WTC11 (cell line): Measurements from ENCODE around the gene RHBDD1. TPM values are rescaled to one million over a fixed set of nuclear protein-coding genes. Genes with fewer than 3 reads are reported as not detected.

Experiments
- ATAC-seq: fragments of 200-7000 bp; cut with Tn5 transposase; 2 replicates; pipeline ENCODE4 v1.10.0; 2021; ENCODE audit warnings: mild to moderate bottlenecking, moderate library complexity
- CTCF ChIA-PET: fragments of 300-600 bp; sonication (Branson Sonifier 250); formaldehyde crosslinking; loops from one replicate; lab custom pipeline; 2021; ENCODE audit warnings: antibody characterized with exemption; lab: Charles Lee
- POLR2A ChIA-PET: fragments of 350-600 bp; sonication (Branson Sonifier 250); formaldehyde crosslinking; loops from one replicate; lab custom pipeline; 2021; ENCODE audit warnings: antibody characterized with exemption; lab: Charles Lee
- DNase-seq: peaks from one replicate; pipeline ENCODE4 v3.0.0; 2021; ENCODE audit warnings: low spot score
- H3K27ac Mint-ChIP-seq: 2 replicates; pipeline ENCODE4 v1.8.0; 2021; ENCODE audit warnings: mixed read lengths
- H3K27me3 Mint-ChIP-seq: 2 replicates; pipeline ENCODE4 v1.8.0; 2021; ENCODE audit warnings: low read depth, mild to moderate bottlenecking, moderate library complexity, mixed read lengths
- H3K36me3 Mint-ChIP-seq: 2 replicates; pipeline ENCODE4 v1.8.0; 2021; ENCODE audit warnings: mixed read lengths
- H3K4me1 Mint-ChIP-seq: 2 replicates; pipeline ENCODE4 v1.8.0; 2022; ENCODE audit warnings: mixed read lengths
- H3K4me3 Mint-ChIP-seq: 2 replicates; pipeline ENCODE4 v1.8.0; 2021; ENCODE audit warnings: mild to moderate bottlenecking, moderate library complexity, mixed read lengths
- H3K9me3 Mint-ChIP-seq: 2 replicates; pipeline ENCODE4 v1.8.0; 2021; ENCODE audit warnings: mixed read lengths
- CREM ChIP-seq: sonication (generic); formaldehyde crosslinking; IDR thresholded peaks from 2 replicates; pipeline ENCODE4 v1.8.1; 2022; ENCODE audit warnings: mild to moderate bottlenecking, missing genetic modification reagents, moderate library complexity
- ESRRA ChIP-seq: sonication (generic); formaldehyde crosslinking; IDR thresholded peaks from 2 replicates; pipeline ENCODE4 v1.8.1; 2022; ENCODE audit warnings: mild to moderate bottlenecking, missing genetic modification reagents, borderline replicate concordance
- ETV6 ChIP-seq: sonication (generic); formaldehyde crosslinking; IDR thresholded peaks from 2 replicates; pipeline ENCODE4 v1.8.1; 2022; ENCODE audit warnings: mild to moderate bottlenecking, missing genetic modification reagents
- MXD4 ChIP-seq: fragments of 250-450 bp; sonication (Bioruptor Pico); IDR thresholded peaks from 2 replicates; pipeline ENCODE4 v1.8.0; 2021; ENCODE audit warnings: mild to moderate bottlenecking, moderate library complexity, borderline replicate concordance
- NR2C2 ChIP-seq: sonication (generic); formaldehyde crosslinking; IDR thresholded peaks from 2 replicates; pipeline ENCODE4 v1.8.0; 2022; ENCODE audit warnings: mild to moderate bottlenecking, missing genetic modification reagents
- OVOL2 ChIP-seq: fragments of 250-450 bp; sonication (Bioruptor Pico); IDR thresholded peaks from 2 replicates; pipeline ENCODE4 v1.9.0; 2021; ENCODE audit warnings: mild to moderate bottlenecking, borderline replicate concordance
- RORB ChIP-seq: fragments of 250-450 bp; sonication (Bioruptor Pico); IDR thresholded peaks from 2 replicates; pipeline ENCODE4 v1.9.0; 2021; ENCODE audit warnings: mild to moderate bottlenecking
- SP1 ChIP-seq: sonication (generic); formaldehyde crosslinking; conservative IDR thresholded peaks from 2 replicates; pipeline ENCODE4 v1.8.1; 2022; ENCODE audit warnings: missing genetic modification reagents
- ZNF121 ChIP-seq: sonication (generic); formaldehyde crosslinking; IDR thresholded peaks from 2 replicates; pipeline ENCODE4 v1.8.0; 2023; ENCODE audit warnings: missing genetic modification reagents
- ZNF138 ChIP-seq: sonication (generic); formaldehyde crosslinking; conservative IDR thresholded peaks from 2 replicates; pipeline ENCODE4 v1.8.1; 2022; ENCODE audit warnings: mild to moderate bottlenecking, moderate library complexity, missing genetic modification reagents
- total RNA-seq: library from RNA; stranded (reverse); gene quantifications from 3 replicates; pipeline ENCODE4 v1.2.3, GENCODE V29; 2021
- TF ChIP-seq, protein P1 (sequence below): fragments of 250-450 bp; sonication (Bioruptor Pico); IDR thresholded peaks from 2 replicates; pipeline ENCODE4 v1.9.0; 2021; ENCODE audit warnings: moderate library complexity, mild to moderate bottlenecking, inconsistent platforms, borderline replicate concordance
- TF ChIP-seq, protein P2 (sequence below): sonication (generic); formaldehyde crosslinking; IDR thresholded peaks from 2 replicates; pipeline ENCODE4 v1.8.1; 2023; ENCODE audit warnings: mild to moderate bottlenecking, moderate library complexity, missing genetic modification reagents
- TF ChIP-seq, protein P3 (sequence below): sonication (generic); formaldehyde crosslinking; IDR thresholded peaks from 2 replicates; pipeline ENCODE4 v1.8.0; 2022; ENCODE audit warnings: missing genetic modification reagents
- TF ChIP-seq, protein P4 (sequence below): sonication (generic); formaldehyde crosslinking; IDR thresholded peaks from 2 replicates; pipeline ENCODE4 v1.8.1; 2023; ENCODE audit warnings: mild to moderate bottlenecking, missing genetic modification reagents
- TF ChIP-seq, protein P5 (sequence below): sonication (generic); formaldehyde crosslinking; IDR thresholded peaks from 2 replicates; pipeline ENCODE4 v1.8.0; 2023; ENCODE audit warnings: missing genetic modification reagents, mild to moderate bottlenecking, borderline replicate concordance
- TF ChIP-seq, protein P6 (sequence below): sonication (generic); formaldehyde crosslinking; IDR thresholded peaks from 2 replicates; pipeline ENCODE4 v1.8.1; 2023; ENCODE audit warnings: mild to moderate bottlenecking, missing genetic modification reagents, moderate library complexity
- TF ChIP-seq, protein P7 (sequence below): sonication (generic); formaldehyde crosslinking; IDR thresholded peaks from 2 replicates; pipeline ENCODE4 v1.8.1; 2023; ENCODE audit warnings: mild to moderate bottlenecking, missing genetic modification reagents, borderline replicate concordance

RHBDD1 gene
- total RNA-seq, 1 experiment from 2014 or later = 25.7 TPM

DNA sequence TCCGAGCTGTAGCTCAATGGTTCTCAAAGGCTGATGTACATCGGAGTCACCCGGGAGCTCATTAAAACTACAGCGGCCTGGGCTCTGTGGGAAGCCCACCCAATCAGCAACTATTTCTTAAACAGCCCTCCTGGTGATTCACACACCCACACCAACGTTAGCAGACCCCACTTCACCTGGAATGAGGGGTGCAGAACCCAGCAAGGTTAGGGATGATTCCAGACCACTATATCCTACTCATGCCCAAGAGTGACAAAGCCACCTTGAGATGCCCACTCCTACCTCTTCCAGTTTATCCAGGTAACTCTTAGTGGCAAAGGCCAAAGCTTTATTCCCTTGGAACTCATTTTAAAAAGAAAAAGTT lies 149.7 kb downstream of the RHBDD1 start (continued):
- TF ChIP-seq, protein P1, sequence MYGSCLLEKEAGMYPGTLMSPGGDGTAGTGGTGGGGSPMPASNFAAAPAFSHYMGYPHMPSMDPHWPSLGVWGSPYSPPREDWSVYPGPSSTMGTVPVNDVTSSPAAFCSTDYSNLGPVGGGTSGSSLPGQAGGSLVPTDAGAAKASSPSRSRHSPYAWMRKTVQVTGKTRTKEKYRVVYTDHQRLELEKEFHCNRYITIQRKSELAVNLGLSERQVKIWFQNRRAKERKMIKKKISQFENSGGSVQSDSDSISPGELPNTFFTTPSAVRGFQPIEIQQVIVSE (CRISPR knock-in tag) = no peak
- TF ChIP-seq, protein P2, sequence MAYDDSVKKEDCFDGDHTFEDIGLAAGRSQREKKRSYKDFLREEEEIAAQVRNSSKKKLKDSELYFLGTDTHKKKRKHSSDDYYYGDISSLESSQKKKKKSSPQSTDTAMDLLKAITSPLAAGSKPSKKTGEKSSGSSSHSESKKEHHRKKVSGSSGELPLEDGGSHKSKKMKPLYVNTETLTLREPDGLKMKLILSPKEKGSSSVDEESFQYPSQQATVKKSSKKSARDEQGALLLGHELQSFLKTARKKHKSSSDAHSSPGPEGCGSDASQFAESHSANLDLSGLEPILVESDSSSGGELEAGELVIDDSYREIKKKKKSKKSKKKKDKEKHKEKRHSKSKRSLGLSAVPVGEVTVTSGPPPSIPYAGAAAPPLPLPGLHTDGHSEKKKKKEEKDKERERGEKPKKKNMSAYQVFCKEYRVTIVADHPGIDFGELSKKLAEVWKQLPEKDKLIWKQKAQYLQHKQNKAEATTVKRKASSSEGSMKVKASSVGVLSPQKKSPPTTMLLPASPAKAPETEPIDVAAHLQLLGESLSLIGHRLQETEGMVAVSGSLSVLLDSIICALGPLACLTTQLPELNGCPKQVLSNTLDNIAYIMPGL (CRISPR knock-in tag) = no peak
- TF ChIP-seq, protein P3, sequence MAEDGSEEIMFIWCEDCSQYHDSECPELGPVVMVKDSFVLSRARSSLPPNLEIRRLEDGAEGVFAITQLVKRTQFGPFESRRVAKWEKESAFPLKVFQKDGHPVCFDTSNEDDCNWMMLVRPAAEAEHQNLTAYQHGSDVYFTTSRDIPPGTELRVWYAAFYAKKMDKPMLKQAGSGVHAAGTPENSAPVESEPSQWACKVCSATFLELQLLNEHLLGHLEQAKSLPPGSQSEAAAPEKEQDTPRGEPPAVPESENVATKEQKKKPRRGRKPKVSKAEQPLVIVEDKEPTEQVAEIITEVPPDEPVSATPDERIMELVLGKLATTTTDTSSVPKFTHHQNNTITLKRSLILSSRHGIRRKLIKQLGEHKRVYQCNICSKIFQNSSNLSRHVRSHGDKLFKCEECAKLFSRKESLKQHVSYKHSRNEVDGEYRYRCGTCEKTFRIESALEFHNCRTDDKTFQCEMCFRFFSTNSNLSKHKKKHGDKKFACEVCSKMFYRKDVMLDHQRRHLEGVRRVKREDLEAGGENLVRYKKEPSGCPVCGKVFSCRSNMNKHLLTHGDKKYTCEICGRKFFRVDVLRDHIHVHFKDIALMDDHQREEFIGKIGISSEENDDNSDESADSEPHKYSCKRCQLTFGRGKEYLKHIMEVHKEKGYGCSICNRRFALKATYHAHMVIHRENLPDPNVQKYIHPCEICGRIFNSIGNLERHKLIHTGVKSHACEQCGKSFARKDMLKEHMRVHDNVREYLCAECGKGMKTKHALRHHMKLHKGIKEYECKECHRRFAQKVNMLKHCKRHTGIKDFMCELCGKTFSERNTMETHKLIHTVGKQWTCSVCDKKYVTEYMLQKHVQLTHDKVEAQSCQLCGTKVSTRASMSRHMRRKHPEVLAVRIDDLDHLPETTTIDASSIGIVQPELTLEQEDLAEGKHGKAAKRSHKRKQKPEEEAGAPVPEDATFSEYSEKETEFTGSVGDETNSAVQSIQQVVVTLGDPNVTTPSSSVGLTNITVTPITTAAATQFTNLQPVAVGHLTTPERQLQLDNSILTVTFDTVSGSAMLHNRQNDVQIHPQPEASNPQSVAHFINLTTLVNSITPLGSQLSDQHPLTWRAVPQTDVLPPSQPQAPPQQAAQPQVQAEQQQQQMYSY (CRISPR knock-in tag) = no peak
- no peak for TF ChIP-seq RORB (CRISPR knock-in tag)
- TF ChIP-seq NR2C2 (CRISPR knock-in tag) = no peak
- TF ChIP-seq, protein P4, sequence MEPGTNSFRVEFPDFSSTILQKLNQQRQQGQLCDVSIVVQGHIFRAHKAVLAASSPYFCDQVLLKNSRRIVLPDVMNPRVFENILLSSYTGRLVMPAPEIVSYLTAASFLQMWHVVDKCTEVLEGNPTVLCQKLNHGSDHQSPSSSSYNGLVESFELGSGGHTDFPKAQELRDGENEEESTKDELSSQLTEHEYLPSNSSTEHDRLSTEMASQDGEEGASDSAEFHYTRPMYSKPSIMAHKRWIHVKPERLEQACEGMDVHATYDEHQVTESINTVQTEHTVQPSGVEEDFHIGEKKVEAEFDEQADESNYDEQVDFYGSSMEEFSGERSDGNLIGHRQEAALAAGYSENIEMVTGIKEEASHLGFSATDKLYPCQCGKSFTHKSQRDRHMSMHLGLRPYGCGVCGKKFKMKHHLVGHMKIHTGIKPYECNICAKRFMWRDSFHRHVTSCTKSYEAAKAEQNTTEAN (CRISPR knock-in tag) = no peak
- TF ChIP-seq MXD4 (CRISPR knock-in tag) = no peak
- TF ChIP-seq, protein P5, sequence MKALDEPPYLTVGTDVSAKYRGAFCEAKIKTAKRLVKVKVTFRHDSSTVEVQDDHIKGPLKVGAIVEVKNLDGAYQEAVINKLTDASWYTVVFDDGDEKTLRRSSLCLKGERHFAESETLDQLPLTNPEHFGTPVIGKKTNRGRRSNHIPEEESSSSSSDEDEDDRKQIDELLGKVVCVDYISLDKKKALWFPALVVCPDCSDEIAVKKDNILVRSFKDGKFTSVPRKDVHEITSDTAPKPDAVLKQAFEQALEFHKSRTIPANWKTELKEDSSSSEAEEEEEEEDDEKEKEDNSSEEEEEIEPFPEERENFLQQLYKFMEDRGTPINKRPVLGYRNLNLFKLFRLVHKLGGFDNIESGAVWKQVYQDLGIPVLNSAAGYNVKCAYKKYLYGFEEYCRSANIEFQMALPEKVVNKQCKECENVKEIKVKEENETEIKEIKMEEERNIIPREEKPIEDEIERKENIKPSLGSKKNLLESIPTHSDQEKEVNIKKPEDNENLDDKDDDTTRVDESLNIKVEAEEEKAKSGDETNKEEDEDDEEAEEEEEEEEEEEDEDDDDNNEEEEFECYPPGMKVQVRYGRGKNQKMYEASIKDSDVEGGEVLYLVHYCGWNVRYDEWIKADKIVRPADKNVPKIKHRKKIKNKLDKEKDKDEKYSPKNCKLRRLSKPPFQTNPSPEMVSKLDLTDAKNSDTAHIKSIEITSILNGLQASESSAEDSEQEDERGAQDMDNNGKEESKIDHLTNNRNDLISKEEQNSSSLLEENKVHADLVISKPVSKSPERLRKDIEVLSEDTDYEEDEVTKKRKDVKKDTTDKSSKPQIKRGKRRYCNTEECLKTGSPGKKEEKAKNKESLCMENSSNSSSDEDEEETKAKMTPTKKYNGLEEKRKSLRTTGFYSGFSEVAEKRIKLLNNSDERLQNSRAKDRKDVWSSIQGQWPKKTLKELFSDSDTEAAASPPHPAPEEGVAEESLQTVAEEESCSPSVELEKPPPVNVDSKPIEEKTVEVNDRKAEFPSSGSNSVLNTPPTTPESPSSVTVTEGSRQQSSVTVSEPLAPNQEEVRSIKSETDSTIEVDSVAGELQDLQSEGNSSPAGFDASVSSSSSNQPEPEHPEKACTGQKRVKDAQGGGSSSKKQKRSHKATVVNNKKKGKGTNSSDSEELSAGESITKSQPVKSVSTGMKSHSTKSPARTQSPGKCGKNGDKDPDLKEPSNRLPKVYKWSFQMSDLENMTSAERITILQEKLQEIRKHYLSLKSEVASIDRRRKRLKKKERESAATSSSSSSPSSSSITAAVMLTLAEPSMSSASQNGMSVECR (CRISPR knock-in tag) = no peak
- no peak for TF ChIP-seq SP1 (CRISPR knock-in tag)
- TF ChIP-seq ETV6 (CRISPR knock-in tag) = no peak

DNA sequence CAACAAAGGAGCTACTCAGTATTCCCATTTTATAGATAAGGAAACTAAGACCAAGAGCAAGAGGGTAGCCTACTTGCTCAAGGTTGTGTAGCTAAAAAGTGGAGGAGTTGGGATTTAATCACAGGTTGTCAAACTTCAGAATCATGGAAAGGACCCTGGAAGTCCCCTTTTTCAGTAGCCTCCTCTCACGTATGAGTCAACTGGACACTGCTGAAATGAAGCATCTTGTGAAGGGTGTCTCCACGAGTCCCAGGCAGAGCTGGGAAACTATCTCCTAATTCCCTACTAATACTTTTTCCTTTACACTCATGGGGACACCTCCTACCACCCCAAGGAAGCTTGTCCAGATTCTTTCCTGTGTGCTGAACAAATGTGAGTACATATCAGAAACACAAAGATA lies 155.8 kb downstream of the RHBDD1 start:
- ChIA-PET POLR2A (no interaction called here), CTCF (no interaction called here)
- Mint-ChIP-seq H3K27me3 (no peaks in the 10 kb centered on the region), H3K27ac (no peak overlapping the region), H3K36me3 (peaks cover 2% of the 10 kb centered on the region; the same call in 1 of the 2 replicates), H3K4me1 (no peaks in the 10 kb centered on the region; the same call in 1 of the 2 replicates), H3K4me3 (no peak overlapping the region), H3K9me3 (no peaks in the 10 kb centered on the region)
- DNase-seq = no peak
- ATAC-seq = no peak
- TF ChIP-seq, protein P6, sequence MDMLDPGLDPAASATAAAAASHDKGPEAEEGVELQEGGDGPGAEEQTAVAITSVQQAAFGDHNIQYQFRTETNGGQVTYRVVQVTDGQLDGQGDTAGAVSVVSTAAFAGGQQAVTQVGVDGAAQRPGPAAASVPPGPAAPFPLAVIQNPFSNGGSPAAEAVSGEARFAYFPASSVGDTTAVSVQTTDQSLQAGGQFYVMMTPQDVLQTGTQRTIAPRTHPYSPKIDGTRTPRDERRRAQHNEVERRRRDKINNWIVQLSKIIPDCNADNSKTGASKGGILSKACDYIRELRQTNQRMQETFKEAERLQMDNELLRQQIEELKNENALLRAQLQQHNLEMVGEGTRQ (CRISPR knock-in tag) = no peak
- TF ChIP-seq OVOL2 (CRISPR knock-in tag) (no peak), CREM (CRISPR knock-in tag) (no peak), ESRRA (CRISPR knock-in tag) (no peak), ZNF138 (CRISPR knock-in tag) (no peak), ZNF121 (CRISPR knock-in tag) (no peak)
- TF ChIP-seq, protein P7, sequence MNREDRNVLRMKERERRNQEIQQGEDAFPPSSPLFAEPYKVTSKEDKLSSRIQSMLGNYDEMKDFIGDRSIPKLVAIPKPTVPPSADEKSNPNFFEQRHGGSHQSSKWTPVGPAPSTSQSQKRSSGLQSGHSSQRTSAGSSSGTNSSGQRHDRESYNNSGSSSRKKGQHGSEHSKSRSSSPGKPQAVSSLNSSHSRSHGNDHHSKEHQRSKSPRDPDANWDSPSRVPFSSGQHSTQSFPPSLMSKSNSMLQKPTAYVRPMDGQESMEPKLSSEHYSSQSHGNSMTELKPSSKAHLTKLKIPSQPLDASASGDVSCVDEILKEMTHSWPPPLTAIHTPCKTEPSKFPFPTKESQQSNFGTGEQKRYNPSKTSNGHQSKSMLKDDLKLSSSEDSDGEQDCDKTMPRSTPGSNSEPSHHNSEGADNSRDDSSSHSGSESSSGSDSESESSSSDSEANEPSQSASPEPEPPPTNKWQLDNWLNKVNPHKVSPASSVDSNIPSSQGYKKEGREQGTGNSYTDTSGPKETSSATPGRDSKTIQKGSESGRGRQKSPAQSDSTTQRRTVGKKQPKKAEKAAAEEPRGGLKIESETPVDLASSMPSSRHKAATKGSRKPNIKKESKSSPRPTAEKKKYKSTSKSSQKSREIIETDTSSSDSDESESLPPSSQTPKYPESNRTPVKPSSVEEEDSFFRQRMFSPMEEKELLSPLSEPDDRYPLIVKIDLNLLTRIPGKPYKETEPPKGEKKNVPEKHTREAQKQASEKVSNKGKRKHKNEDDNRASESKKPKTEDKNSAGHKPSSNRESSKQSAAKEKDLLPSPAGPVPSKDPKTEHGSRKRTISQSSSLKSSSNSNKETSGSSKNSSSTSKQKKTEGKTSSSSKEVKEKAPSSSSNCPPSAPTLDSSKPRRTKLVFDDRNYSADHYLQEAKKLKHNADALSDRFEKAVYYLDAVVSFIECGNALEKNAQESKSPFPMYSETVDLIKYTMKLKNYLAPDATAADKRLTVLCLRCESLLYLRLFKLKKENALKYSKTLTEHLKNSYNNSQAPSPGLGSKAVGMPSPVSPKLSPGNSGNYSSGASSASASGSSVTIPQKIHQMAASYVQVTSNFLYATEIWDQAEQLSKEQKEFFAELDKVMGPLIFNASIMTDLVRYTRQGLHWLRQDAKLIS (CRISPR knock-in tag) = no peak
